Measurements from ENCODE around the gene RNF113A.
"Not testable (repeated sequence)": the region's sequence is repeated elsewhere in the genome, so short reads cannot be mapped to it uniquely, and the experiment has no call there.

RNF113A gene

GRCh38 chrX:119871599-119872395 is at the start of gene RNF113A, which contains the start of gene NDUFA1:
TSS of gene RNF113A (minus strand) at chrX:119871733. CDS start at chrX:119871613, 120 bp downstream.
TSS of gene NDUFA1 (plus strand) at chrX:119871832. CDS start at chrX:119871912, 80 bp downstream.
- peak; percentile 65 for DNase-seq (ENCODE audit: low read depth)

- DNase-seq (ENCODE audit: low read depth) = no peak
These were observed 48.5 kb upstream of the RNF113A start for GRCh38 chrX:119919835-119920585.

GRCh38 chrX:119917877-119918276 is 46.3 kb upstream of the RNF113A start:
- DNase-seq (ENCODE audit: low read depth) = no peak

GRCh38 chrX:119916310-119916709 is 44.8 kb upstream of the RNF113A start:
- no peak for DNase-seq (ENCODE audit: low read depth)

GRCh38 chrX:119900976-119901375 is 29.4 kb upstream of the RNF113A start:
- DNase-seq (ENCODE audit: low read depth) = no peak

- DNase-seq (ENCODE audit: low read depth) = no peak
These were observed 27.6 kb upstream of the RNF113A start for GRCh38 chrX:119899125-119899524.

GRCh38 chrX:119895843-119896326 is 24.4 kb upstream of the RNF113A start, which contains the start of gene AKAP14:
TSS of gene AKAP14 (plus strand) at chrX:119895893. CDS start at chrX:119903224, 7,331 bp downstream.
- DNase-seq (ENCODE audit: low read depth) = no peak

- not testable (repeated sequence) for DNase-seq (ENCODE audit: low read depth)
These were observed 20.6 kb upstream of the RNF113A start for GRCh38 chrX:119891961-119892692.

GRCh38 chrX:119890626-119891025 is 19.1 kb upstream of the RNF113A start:
- not testable (repeated sequence) for DNase-seq (ENCODE audit: low read depth)

- DNase-seq (ENCODE audit: low read depth) = peak; percentile 19
These were observed 16.3 kb upstream of the RNF113A start for GRCh38 chrX:119887721-119888425.

- DNase-seq (ENCODE audit: low read depth) = no peak
These were observed 14.3 kb upstream of the RNF113A start for GRCh38 chrX:119885554-119886428.

- DNase-seq (ENCODE audit: low read depth) = no peak
These were observed 9.3 kb upstream of the RNF113A start for GRCh38 chrX:119880552-119881437.

GRCh38 chrX:119880076-119880475 is 8.5 kb upstream of the RNF113A start:
- DNase-seq (ENCODE audit: low read depth) = no peak

- no peak for DNase-seq (ENCODE audit: low read depth)
These were observed 7.2 kb upstream of the RNF113A start for GRCh38 chrX:119878740-119879139.

GRCh38 chrX:119871245-119871598 is 311 bp downstream of the RNF113A start:
- no peak for DNase-seq (ENCODE audit: low read depth)

- no peak for DNase-seq (ENCODE audit: low read depth)
These were observed 854 bp downstream of the RNF113A start for GRCh38 chrX:119870626-119871131.

GRCh38 chrX:119853444-119853843 is 18.1 kb downstream of the RNF113A start:
- no peak for DNase-seq (ENCODE audit: low read depth)

GRCh38 chrX:119852382-119853353 is 18.9 kb downstream of the RNF113A start, which contains the start of gene UPF3B:
TSS of gene UPF3B (minus strand) at chrX:119852963. CDS start at chrX:119852928, 35 bp downstream.
- DNase-seq (ENCODE audit: low read depth) = peak; percentile 81

All from stimulated activated CD8-positive, alpha-beta memory T cell treated with anti-CD3 and anti-CD28 coated beads, Interleukin-15, amount 100 ng/mL, for 1 hour (primary cell).